ENCODE results near the gene C2. TPM values are rescaled to one million over a fixed set of nuclear protein-coding genes. Genes with fewer than 3 reads are reported as not detected.
"Not testable (repeated sequence)": the region's sequence is repeated elsewhere in the genome, so short reads cannot be mapped to it uniquely, and the experiment has no call there.

Gene C2
- total and polyA plus RNA-seq, 4 donors, result 5.6 to 46.6 (median 18.7) TPM

DNA sequence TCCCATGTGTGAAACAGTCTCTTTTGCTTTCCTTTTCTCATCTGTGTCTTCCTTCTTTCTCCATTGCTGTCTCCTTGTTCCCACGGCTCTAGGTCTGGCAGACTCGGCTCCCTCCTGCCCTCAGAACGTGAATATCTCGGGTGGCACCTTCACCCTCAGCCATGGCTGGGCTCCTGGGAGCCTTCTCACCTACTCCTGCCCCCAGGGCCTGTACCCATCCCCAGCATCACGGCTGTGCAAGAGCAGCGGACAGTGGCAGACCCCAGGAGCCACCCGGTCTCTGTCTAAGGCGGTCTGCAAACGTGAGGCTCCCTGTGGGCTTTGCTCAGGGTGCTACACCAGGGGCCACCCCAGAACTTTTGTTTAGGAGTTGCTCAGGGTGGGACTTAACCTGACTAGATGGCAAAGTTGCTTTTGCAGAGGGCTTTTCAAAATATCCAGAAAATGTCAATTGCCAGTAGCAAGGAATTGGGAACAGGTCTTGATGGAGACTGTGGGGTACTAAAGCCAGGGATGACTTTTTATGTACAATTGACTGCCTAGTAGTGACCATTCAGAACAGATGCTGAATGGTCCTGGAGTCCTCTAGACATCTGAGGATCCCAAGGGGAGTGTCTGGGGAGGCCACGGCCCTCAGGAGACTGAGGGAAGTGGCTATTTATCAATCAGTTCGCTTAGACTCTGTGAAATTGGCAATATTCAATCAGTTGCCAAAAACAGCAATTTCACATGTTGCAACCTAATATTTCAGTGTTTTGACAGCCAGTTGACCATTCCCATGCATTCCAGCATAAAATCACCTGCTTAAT lies 550 bp downstream of the C2 start:
- ATAC-seq (ENCODE audit: low FRiP score) (peak; percentile 46), DNase-seq (peak in 1 of 2 donors; percentile 39)
- Histone ChIP-seq H3K36me3 (ENCODE audit: control insufficient read depth in 1 of 2, insufficient read depth in 2 of 2, low read length in 1 of 2) (no peaks in the 10 kb centered on the region), H3K4me1 (ENCODE audit: control insufficient read depth in 1 of 2, insufficient read depth in 2 of 2, low read length in 2 of 2) (no peaks in the 10 kb centered on the region), H3K27ac (ENCODE audit: low read depth in 1 of 2, low read length in 2 of 2) (no peak overlapping the region), H3K9me3 (ENCODE audit: control insufficient read depth, low read length) (no peaks in the 10 kb centered on the region), H3K27me3 (ENCODE audit: control insufficient read depth in 1 of 2, insufficient read depth in 2 of 2, low read length in 1 of 2) (no peaks in the 10 kb centered on the region), H3K4me3 (ENCODE audit: low read length in 2 of 2) (no peak overlapping the region)
- WGBS, 2 donors, result 74% methylated on average over 11 of the region's 11 CpGs
- intact Hi-C loops (cut with DNase I), result no loop called here

DNA sequence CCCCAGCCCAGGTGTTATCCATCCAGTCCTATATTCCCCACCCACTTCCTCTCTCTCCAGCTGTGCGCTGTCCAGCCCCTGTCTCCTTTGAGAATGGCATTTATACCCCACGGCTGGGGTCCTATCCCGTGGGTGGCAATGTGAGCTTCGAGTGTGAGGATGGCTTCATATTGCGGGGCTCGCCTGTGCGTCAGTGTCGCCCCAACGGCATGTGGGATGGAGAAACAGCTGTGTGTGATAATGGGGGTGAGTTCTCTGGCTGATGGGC lies 1.1 kb downstream of the C2 start:
- DNase-seq (peak in 1 of 2 donors; percentile 23), ATAC-seq (ENCODE audit: low FRiP score) (no peak)
- H3K4me1 ChIP-seq (ENCODE audit: control insufficient read depth in 1 of 2, insufficient read depth in 2 of 2, low read length in 2 of 2), result no peaks in the 10 kb centered on the region
- H3K36me3 ChIP-seq (ENCODE audit: control insufficient read depth in 1 of 2, insufficient read depth in 2 of 2, low read length in 1 of 2), result no peaks in the 10 kb centered on the region
- intact Hi-C loops (cut with DNase I), result no loop called here
- H3K27me3 ChIP-seq (ENCODE audit: control insufficient read depth in 1 of 2, insufficient read depth in 2 of 2, low read length in 1 of 2), result no peaks in the 10 kb centered on the region
- H3K27ac ChIP-seq (ENCODE audit: low read depth in 1 of 2, low read length in 2 of 2), result no peak overlapping the region
- 81 to 86% methylated on average over 9 of the region's 9 CpGs for WGBS, 2 donors
- H3K4me3 ChIP-seq (ENCODE audit: low read length in 2 of 2), result no peak overlapping the region
- no peaks in the 10 kb centered on the region for H3K9me3 ChIP-seq (ENCODE audit: control insufficient read depth, low read length)

DNA sequence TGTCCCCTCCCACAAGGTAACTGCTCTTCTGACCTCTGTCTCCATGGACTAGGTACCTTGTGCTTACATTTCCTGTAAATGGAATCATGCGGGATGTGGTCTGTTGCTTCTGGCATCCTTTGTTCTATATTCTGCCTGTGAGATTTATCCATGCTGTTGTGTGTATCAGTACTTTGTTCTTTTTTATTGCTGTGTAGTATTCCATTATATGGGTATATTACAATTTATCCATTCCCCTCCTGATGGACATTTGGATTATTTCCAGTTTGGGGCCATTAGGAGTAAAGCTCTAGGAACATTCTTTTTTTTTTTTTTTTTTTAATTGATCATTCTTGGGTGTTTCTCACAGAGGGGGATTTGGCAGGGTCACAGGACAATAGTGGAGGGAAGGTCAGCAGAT lies 3.4 kb downstream of the C2 start:
- no peaks in the 10 kb centered on the region for H3K4me1 ChIP-seq (ENCODE audit: control insufficient read depth in 1 of 2, insufficient read depth in 2 of 2, low read length in 2 of 2)
- no peaks in the 10 kb centered on the region for H3K9me3 ChIP-seq (ENCODE audit: control insufficient read depth, low read length)
- H3K27me3 ChIP-seq (ENCODE audit: control insufficient read depth in 1 of 2, insufficient read depth in 2 of 2, low read length in 1 of 2), result no peaks in the 10 kb centered on the region
- WGBS, 2 donors, result 90 to 96% methylated on average over 1 of the region's 1 CpG
- no peak for ATAC-seq (ENCODE audit: low FRiP score)
- no peak for DNase-seq
- H3K4me3 ChIP-seq (ENCODE audit: low read length in 2 of 2), result no peak overlapping the region
- intact Hi-C loops (cut with DNase I), result no loop called here
- no peak overlapping the region for H3K27ac ChIP-seq (ENCODE audit: low read depth in 1 of 2, low read length in 2 of 2)
- H3K36me3 ChIP-seq (ENCODE audit: control insufficient read depth in 1 of 2, insufficient read depth in 2 of 2, low read length in 1 of 2), result no peaks in the 10 kb centered on the region

DNA sequence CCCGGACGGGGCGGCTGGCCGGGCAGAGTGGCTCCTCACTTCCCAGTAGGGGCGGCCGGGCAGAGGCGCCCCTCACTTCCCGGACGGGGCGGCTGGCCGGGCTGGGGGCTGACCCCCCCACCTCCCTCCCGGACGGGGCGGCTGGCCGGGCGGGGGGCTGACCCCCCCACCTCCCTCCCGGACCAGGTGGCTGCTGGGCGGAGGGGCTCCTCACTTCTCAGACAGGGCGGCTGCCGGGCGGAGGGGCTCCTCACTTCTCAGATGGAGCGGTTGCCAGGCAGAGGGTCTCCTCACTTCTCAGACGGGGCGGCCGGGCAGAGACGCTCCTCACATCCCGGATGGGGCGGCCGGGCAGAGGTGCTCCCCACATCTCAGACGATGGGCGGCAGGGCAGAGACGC lies 4.6 kb downstream of the C2 start:
- H3K4me3 ChIP-seq (ENCODE audit: low read length in 2 of 2); H3K9me3 ChIP-seq (ENCODE audit: control insufficient read depth, low read length); intact Hi-C loops (cut with DNase I); H3K36me3 ChIP-seq (ENCODE audit: control insufficient read depth in 1 of 2, insufficient read depth in 2 of 2, low read length in 1 of 2); ATAC-seq (ENCODE audit: low FRiP score); H3K4me1 ChIP-seq (ENCODE audit: control insufficient read depth in 1 of 2, insufficient read depth in 2 of 2, low read length in 2 of 2); H3K27me3 ChIP-seq (ENCODE audit: control insufficient read depth in 1 of 2, insufficient read depth in 2 of 2, low read length in 1 of 2); H3K27ac ChIP-seq (ENCODE audit: low read depth in 1 of 2, low read length in 2 of 2): not testable (repeated sequence)
- DNase-seq, result peak in 1 of 2 donors; percentile 29
- 91 to 97% methylated on average over 16 to 32 of the region's 32 CpGs for WGBS, 2 donors

DNA sequence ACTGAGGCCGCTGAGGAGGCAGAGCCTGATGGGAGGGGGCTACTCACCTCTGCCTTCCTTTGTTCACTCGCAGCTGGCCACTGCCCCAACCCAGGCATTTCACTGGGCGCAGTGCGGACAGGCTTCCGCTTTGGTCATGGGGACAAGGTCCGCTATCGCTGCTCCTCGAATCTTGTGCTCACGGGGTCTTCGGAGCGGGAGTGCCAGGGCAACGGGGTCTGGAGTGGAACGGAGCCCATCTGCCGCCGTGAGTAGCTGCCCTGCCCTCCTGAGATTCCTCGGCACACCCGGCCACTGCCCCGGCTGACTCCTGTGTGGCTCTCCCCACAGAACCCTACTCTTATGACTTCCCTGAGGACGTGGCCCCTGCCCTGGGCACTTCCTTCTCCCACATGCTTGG lies 6.0 kb downstream of the C2 start:
- Histone ChIP-seq H3K9me3 (ENCODE audit: control insufficient read depth, low read length) (no peaks in the 10 kb centered on the region), H3K4me1 (ENCODE audit: control insufficient read depth in 1 of 2, insufficient read depth in 2 of 2, low read length in 2 of 2) (no peaks in the 10 kb centered on the region), H3K4me3 (ENCODE audit: low read length in 2 of 2) (no peak overlapping the region), H3K27me3 (ENCODE audit: control insufficient read depth in 1 of 2, insufficient read depth in 2 of 2, low read length in 1 of 2) (no peaks in the 10 kb centered on the region), H3K27ac (ENCODE audit: low read depth in 1 of 2, low read length in 2 of 2) (no peak overlapping the region), H3K36me3 (ENCODE audit: control insufficient read depth in 1 of 2, insufficient read depth in 2 of 2, low read length in 1 of 2) (no peaks in the 10 kb centered on the region)
- DNase-seq (peak in 1 of 2 donors; percentile 67), ATAC-seq (ENCODE audit: low FRiP score) (no peak)
- intact Hi-C loops (cut with DNase I), result no loop called here
- 86 to 89% methylated on average over 18 to 19 of the region's 19 CpGs for WGBS, 2 donors

DNA sequence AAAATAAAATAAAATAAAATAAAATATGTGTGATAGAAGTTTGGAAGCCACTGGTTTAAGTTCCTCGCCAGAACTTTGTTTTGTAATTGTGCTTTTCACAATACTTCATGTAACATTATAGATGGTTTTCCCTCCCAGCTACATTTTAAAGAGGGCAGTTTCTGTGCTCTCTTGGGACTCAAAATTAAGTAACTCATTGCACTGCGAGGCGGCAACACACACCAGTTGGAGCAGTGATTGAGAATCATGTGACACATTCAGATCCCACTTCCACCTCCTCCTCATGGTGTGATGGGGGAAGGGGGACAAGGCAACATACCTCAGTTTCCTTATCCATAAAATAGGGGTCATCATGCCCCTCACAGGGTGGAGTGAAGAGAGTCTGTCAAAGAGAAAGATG lies 7.5 kb downstream of the C2 start:
- Histone ChIP-seq H3K4me1 (ENCODE audit: control insufficient read depth in 1 of 2, insufficient read depth in 2 of 2, low read length in 2 of 2) (no peaks in the 10 kb centered on the region), H3K27me3 (ENCODE audit: control insufficient read depth in 1 of 2, insufficient read depth in 2 of 2, low read length in 1 of 2) (no peaks in the 10 kb centered on the region), H3K27ac (ENCODE audit: low read depth in 1 of 2, low read length in 2 of 2) (no peak overlapping the region), H3K4me3 (ENCODE audit: low read length in 2 of 2) (no peak overlapping the region), H3K9me3 (ENCODE audit: control insufficient read depth, low read length) (no peaks in the 10 kb centered on the region), H3K36me3 (ENCODE audit: control insufficient read depth in 1 of 2, insufficient read depth in 2 of 2, low read length in 1 of 2) (no peaks in the 10 kb centered on the region)
- peak; percentile 2 to 9 for DNase-seq
- 53 to 62% methylated on average over 3 of the region's 3 CpGs for WGBS, 2 donors
- ATAC-seq (ENCODE audit: low FRiP score), result no peak
- intact Hi-C loops (cut with DNase I), result no loop called here

DNA sequence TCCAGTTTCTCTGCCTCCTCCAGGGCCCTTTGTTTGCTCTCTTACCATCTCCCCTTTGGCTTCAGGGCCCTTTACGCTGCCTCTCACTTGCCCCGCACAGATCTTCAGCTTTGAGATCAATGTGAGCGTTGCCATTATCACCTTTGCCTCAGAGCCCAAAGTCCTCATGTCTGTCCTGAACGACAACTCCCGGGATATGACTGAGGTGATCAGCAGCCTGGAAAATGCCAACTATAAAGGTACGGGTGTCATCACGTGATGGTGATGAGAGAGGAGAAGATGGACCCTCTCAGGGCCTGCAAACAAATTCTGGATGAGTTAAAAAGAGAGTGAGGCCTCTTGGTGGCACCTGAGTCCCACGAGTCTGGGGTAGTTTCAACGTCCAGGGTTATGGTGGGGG lies 8.3 kb downstream of the C2 start:
- Histone ChIP-seq H3K36me3 (ENCODE audit: control insufficient read depth in 1 of 2, insufficient read depth in 2 of 2, low read length in 1 of 2) (no peaks in the 10 kb centered on the region), H3K4me3 (ENCODE audit: low read length in 2 of 2) (no peak overlapping the region), H3K9me3 (ENCODE audit: control insufficient read depth, low read length) (no peaks in the 10 kb centered on the region), H3K27ac (ENCODE audit: low read depth in 1 of 2, low read length in 2 of 2) (no peak overlapping the region), H3K27me3 (ENCODE audit: control insufficient read depth in 1 of 2, insufficient read depth in 2 of 2, low read length in 1 of 2) (no peaks in the 10 kb centered on the region), H3K4me1 (ENCODE audit: control insufficient read depth in 1 of 2, insufficient read depth in 2 of 2, low read length in 2 of 2) (no peaks in the 10 kb centered on the region)
- ATAC-seq (ENCODE audit: low FRiP score), result no peak
- WGBS, 2 donors, result 80 to 81% methylated on average over 9 of the region's 9 CpGs
- DNase-seq, result peak in 1 of 2 donors; percentile 13
- intact Hi-C loops (cut with DNase I), result no loop called here

DNA sequence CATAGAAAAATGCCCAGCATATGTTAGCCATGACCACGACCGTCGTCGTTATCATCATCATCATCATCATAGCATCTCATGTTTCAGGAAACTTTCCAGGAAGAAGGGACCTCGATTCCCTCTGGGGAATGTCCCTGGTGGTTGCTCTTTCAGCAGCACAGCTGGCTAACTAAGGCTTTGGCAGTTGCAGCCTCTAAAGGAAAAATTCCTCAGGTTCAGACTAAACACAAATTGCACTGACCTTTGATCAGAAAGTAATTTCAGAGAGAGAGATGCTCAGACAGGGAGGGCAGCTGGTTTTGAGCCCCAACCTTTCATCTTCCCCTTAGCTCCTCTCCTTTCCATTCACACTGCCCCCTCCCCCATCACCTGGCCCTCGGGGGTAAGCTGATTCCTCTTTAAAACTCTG lies 12.7 kb downstream of the C2 start:
- WGBS, 2 donors, result 10 to 13% methylated on average over 6 of the region's 6 CpGs
- H3K4me1 ChIP-seq (ENCODE audit: control insufficient read depth in 1 of 2, insufficient read depth in 2 of 2, low read length in 2 of 2), result no peaks in the 10 kb centered on the region
- intact Hi-C loops (cut with DNase I), result no loop called here
- H3K27me3 ChIP-seq (ENCODE audit: control insufficient read depth in 1 of 2, insufficient read depth in 2 of 2, low read length in 1 of 2), result no peaks in the 10 kb centered on the region
- no peaks in the 10 kb centered on the region for H3K9me3 ChIP-seq (ENCODE audit: control insufficient read depth, low read length)
- DNase-seq, result peak in 1 of 2 donors; percentile 2
- H3K36me3 ChIP-seq (ENCODE audit: control insufficient read depth in 1 of 2, insufficient read depth in 2 of 2, low read length in 1 of 2), result no peaks in the 10 kb centered on the region
- H3K27ac ChIP-seq (ENCODE audit: low read depth in 1 of 2, low read length in 2 of 2), result no peak overlapping the region
- no peak overlapping the region for H3K4me3 ChIP-seq (ENCODE audit: low read length in 2 of 2)
- ATAC-seq (ENCODE audit: low FRiP score), result no peak

DNA sequence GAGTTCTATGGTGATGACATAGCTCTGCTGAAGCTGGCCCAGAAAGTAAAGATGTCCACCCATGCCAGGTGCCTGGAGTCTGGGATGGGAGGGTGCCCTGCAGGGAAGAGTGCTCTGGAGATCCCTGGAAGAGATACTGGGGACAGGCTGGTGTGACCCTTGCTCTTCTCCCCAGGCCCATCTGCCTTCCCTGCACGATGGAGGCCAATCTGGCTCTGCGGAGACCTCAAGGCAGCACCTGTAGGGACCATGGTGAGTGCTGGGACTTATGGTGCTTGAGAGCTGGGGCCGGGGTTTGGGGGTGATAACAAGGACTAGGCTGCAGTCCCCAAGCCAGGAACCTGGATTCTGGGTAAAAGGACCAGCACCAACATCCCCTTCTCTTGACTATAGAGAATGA lies 16.2 kb downstream of the C2 start:
- Histone ChIP-seq H3K36me3 (ENCODE audit: control insufficient read depth in 1 of 2, insufficient read depth in 2 of 2, low read length in 1 of 2) (no peaks in the 10 kb centered on the region), H3K4me3 (ENCODE audit: low read length in 2 of 2) (no peak overlapping the region), H3K27me3 (ENCODE audit: control insufficient read depth in 1 of 2, insufficient read depth in 2 of 2, low read length in 1 of 2) (no peaks in the 10 kb centered on the region), H3K9me3 (ENCODE audit: control insufficient read depth, low read length) (no peaks in the 10 kb centered on the region), H3K27ac (ENCODE audit: low read depth in 1 of 2, low read length in 2 of 2) (no peak overlapping the region), H3K4me1 (ENCODE audit: control insufficient read depth in 1 of 2, insufficient read depth in 2 of 2, low read length in 2 of 2) (no peaks in the 10 kb centered on the region)
- no peak for ATAC-seq (ENCODE audit: low FRiP score)
- WGBS, 2 donors, result 87 to 90% methylated on average over 3 of the region's 3 CpGs
- DNase-seq, result peak; percentile 32 to 55
- intact Hi-C loops (cut with DNase I), result no loop called here
